Stimulated activated CD4-positive, alpha-beta T cell treated with anti-CD3 and anti-CD28 coated beads, TNF-alpha, amount 100 ng/mL, for 48 hours (primary cell): ENCODE measurements around the gene POLR3GL.
"Not testable (repeated sequence)": the region's sequence is repeated elsewhere in the genome, so short reads cannot be mapped to it uniquely, and the experiment has no call there.

Source experiments
- DNase-seq, 3 donors: peaks; one replicate each; pipeline ENCODE4 v3.0.0-alpha.2; 2020; ENCODE audit warnings: low read depth in 3 of 3

POLR3GL gene

GRCh38 chr1:145964328-145965118 is at the start of gene POLR3GL, which contains the start of gene ANKRD34A:
TSS of gene POLR3GL (plus strand) at chr1:145964690. CDS start at chr1:145974866, 10,176 bp downstream.
TSS of gene ANKRD34A (minus strand) at chr1:145964575. CDS start at chr1:145961759, 2,816 bp downstream.
- DNase-seq, result peak; percentile 79 to 87 (median 86)

- no peak for DNase-seq
Measured at GRCh38 chr1:145916745-145917144, 47.7 kb upstream of the POLR3GL start.

- DNase-seq, result no peak
Measured at GRCh38 chr1:145917595-145917994, 46.9 kb upstream of the POLR3GL start.

GRCh38 chr1:145918144-145918991 is 46.1 kb upstream of the POLR3GL start, which contains the start of gene PEX11B:
TSS of gene PEX11B (minus strand) at chr1:145918717. CDS start at chr1:145918688, 29 bp downstream.
- DNase-seq, result peak; percentile 80 to 89 (median 84)

GRCh38 chr1:145918992-145919939 is 45.2 kb upstream of the POLR3GL start:
- peak in 1 of 3 donors; percentile 27 for DNase-seq

- DNase-seq, result not testable (repeated sequence)
Measured at GRCh38 chr1:145920297-145920696, 44.2 kb upstream of the POLR3GL start.

GRCh38 chr1:145922266-145922665 is 42.2 kb upstream of the POLR3GL start:
- DNase-seq, result no peak

- DNase-seq, result peak in 2 of 3 donors; percentile 34 to 36
Measured at GRCh38 chr1:145926686-145927062, 37.8 kb upstream of the POLR3GL start.

- peak; percentile 81 to 92 (median 84) for DNase-seq
Measured at GRCh38 chr1:145927063-145927886, 37.2 kb upstream of the POLR3GL start, which contains the start of gene RBM8A. TSS of gene RBM8A (minus strand) at chr1:145927484. CDS start at chr1:145927426, 58 bp downstream.

GRCh38 chr1:145927916-145928643 is 36.4 kb upstream of the POLR3GL start:
- DNase-seq, result no peak

- DNase-seq, result not testable (repeated sequence)
Measured at GRCh38 chr1:145932522-145933009, 31.9 kb upstream of the POLR3GL start.

GRCh38 chr1:145935708-145936107 is 28.8 kb upstream of the POLR3GL start:
- no peak for DNase-seq

- no peak for DNase-seq
Measured at GRCh38 chr1:145936247-145936646, 28.2 kb upstream of the POLR3GL start.

GRCh38 chr1:145937436-145937835 is 27.1 kb upstream of the POLR3GL start:
- DNase-seq, result no peak

GRCh38 chr1:145942405-145942804 is 22.1 kb upstream of the POLR3GL start:
- no peak for DNase-seq

GRCh38 chr1:145942871-145943270 is 21.6 kb upstream of the POLR3GL start:
- DNase-seq, result no peak

- no peak for DNase-seq
Measured at GRCh38 chr1:145944532-145944931, 20.0 kb upstream of the POLR3GL start.

GRCh38 chr1:145946477-145946986 is 18.0 kb upstream of the POLR3GL start:
- no peak for DNase-seq

- DNase-seq, result no peak
Measured at GRCh38 chr1:145947551-145947950, 16.9 kb upstream of the POLR3GL start.
